Trophoblast cell (in vitro differentiated cells and primary cell): ENCODE data around the gene JAZF1.

Source experiments
- DNase-seq, 2 donors: peaks; one replicate each; pipeline ENCODE4 v3.0.0-alpha.2; 2016
- H2AFZ ChIP-seq: 2 replicates; pipeline ENCODE4 v1.6.1; 2013; ENCODE audit warnings: low read length, moderate library complexity, mild to moderate bottlenecking; ENCODE audit not compliant: insufficient read depth, poor library complexity
- H2AK5ac ChIP-seq: 2 replicates; pipeline ENCODE4 v1.6.1; 2013; ENCODE audit warnings: mild to moderate bottlenecking, low read length
- H2BK120ac ChIP-seq: 2 replicates; pipeline ENCODE4 v1.6.1; 2013; ENCODE audit warnings: low read length, mild to moderate bottlenecking, moderate library complexity; ENCODE audit not compliant: insufficient read depth, poor library complexity
- H2BK12ac ChIP-seq: 2 replicates; pipeline ENCODE4 v1.6.1; 2013; ENCODE audit warnings: mild to moderate bottlenecking, low read length, moderate library complexity
- H2BK5ac ChIP-seq: 2 replicates; pipeline ENCODE4 v1.6.1; 2013; ENCODE audit warnings: low read length, low read depth, moderate library complexity, mild to moderate bottlenecking; ENCODE audit not compliant: poor library complexity
- H3K14ac ChIP-seq: 2 replicates; pipeline ENCODE4 v1.6.1; 2013; ENCODE audit warnings: mild to moderate bottlenecking, low read length
- H3K18ac ChIP-seq: 2 replicates; pipeline ENCODE4 v1.6.1; 2013; ENCODE audit warnings: mild to moderate bottlenecking, low read length
- H3K23ac ChIP-seq: 2 replicates; pipeline ENCODE4 v1.6.1; 2013; ENCODE audit warnings: low read length
- H3K27ac ChIP-seq: 2 replicates; pipeline ENCODE4 v1.5.1; 2013; ENCODE audit warnings: low read depth, mild to moderate bottlenecking, inconsistent platforms, low read length, moderate library complexity
- H3K27me3 ChIP-seq: 2 replicates; pipeline ENCODE4 v1.6.1; 2013; ENCODE audit warnings: inconsistent platforms, mild to moderate bottlenecking, low read length, moderate library complexity; ENCODE audit not compliant: insufficient read depth
- H3K36me3 ChIP-seq, 2 experiments: 1 replicate in 1 of 2; 2 replicates in 1 of 2; pipeline ENCODE4 v1.6.1; 2013; ENCODE audit warnings: low read length in 2 of 2, mild to moderate bottlenecking in 2 of 2, moderate library complexity in 1 of 2; ENCODE audit not compliant: insufficient read depth in 2 of 2, control insufficient read depth in 1 of 2
- H3K4ac ChIP-seq: 2 replicates; pipeline ENCODE4 v1.6.1; 2013; ENCODE audit warnings: low read depth, mild to moderate bottlenecking, low read length, moderate library complexity
- H3K4me1 ChIP-seq, 2 experiments: 1 replicate in 1 of 2; 2 replicates in 1 of 2; pipeline ENCODE4 v1.6.1; 2013; ENCODE audit warnings: low read length in 2 of 2, mild to moderate bottlenecking in 2 of 2, moderate library complexity in 1 of 2; ENCODE audit not compliant: insufficient read depth in 2 of 2, control insufficient read depth in 1 of 2
- H3K4me2 ChIP-seq: 2 replicates; pipeline ENCODE4 v1.6.1; 2013; ENCODE audit warnings: inconsistent platforms, mild to moderate bottlenecking, low read length, moderate library complexity
- H3K4me3 ChIP-seq: 2 replicates; pipeline ENCODE4 v1.5.1; 2013; ENCODE audit warnings: mild to moderate bottlenecking, low read depth, low read length, inconsistent platforms
- H3K79me1 ChIP-seq: one replicate; pipeline ENCODE4 v1.6.1; 2013; ENCODE audit warnings: low read length
- H3K79me2 ChIP-seq: 2 replicates; pipeline ENCODE4 v1.6.1; 2013; ENCODE audit warnings: low read length, mild to moderate bottlenecking; ENCODE audit not compliant: control insufficient read depth, insufficient read depth, poor library complexity
- H3K9ac ChIP-seq: 2 replicates; pipeline ENCODE4 v1.6.1; 2013; ENCODE audit warnings: mild to moderate bottlenecking, low read length
- H3K9me3 ChIP-seq: 2 replicates; pipeline ENCODE4 v1.6.1; 2013; ENCODE audit warnings: low read depth, mild to moderate bottlenecking, control low read depth, inconsistent platforms, low read length; ENCODE audit not compliant: insufficient read depth
- H4K12ac ChIP-seq: 2 replicates; pipeline ENCODE4 v1.6.1; 2013; ENCODE audit warnings: low read depth, mild to moderate bottlenecking, low read length, moderate library complexity
- H4K8ac ChIP-seq: 2 replicates; pipeline ENCODE4 v1.6.1; 2013; ENCODE audit warnings: low read depth, mild to moderate bottlenecking, low read length, moderate library complexity
- H4K91ac ChIP-seq: one replicate; pipeline ENCODE4 v1.6.1; 2013; ENCODE audit warnings: low read depth, mild to moderate bottlenecking, low read length, moderate library complexity
- whole genome bisulfite sequencing: extraction: QIAGEN DNeasy Blood & Tissue Kit; methylation state at CpG from one replicate; pipeline ENCODE4 v1.1.7; 2013; ENCODE audit warnings: missing lambda C conversion rate; ENCODE audit not compliant: insufficient read length, insufficient coverage; ENCODE audit errors: extremely low coverage; 5-methylcytosine and 5-hydroxymethylcytosine counted together

Gene JAZF1

DNA sequence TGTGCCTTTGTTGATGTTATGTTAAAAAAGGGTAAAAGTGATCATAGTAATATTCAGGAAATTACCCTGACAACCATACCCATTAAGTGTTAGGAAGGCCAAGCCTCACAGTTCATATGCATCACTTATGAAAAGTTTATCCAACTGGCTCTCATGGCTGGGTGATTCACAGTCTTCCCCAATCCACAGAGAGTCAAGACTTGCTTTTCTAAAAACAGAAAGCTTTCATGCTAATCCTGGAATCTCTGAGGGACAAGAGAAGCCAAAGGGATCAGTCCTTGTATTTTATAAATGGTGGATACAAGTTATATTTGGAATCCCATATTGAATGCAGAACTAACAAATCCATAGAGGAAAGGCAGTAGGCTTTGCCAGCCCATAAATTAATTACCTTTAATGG lies 218.3 kb downstream of the JAZF1 start:
- Histone ChIP-seq H3K79me2 (no peaks in the 10 kb centered on the region), H3K4ac (no peak overlapping the region), H4K12ac (no peak overlapping the region), H2BK5ac (no peak overlapping the region), H3K79me1 (no peaks in the 10 kb centered on the region), H3K36me3 (no peaks in the 10 kb centered on the region), H3K23ac (no peak overlapping the region), H3K9ac (no peak overlapping the region), H3K27me3 (no peaks in the 10 kb centered on the region), H3K4me1 (no peaks in the 10 kb centered on the region), H2AFZ (no peak overlapping the region), H4K8ac (no peak overlapping the region), H4K91ac (no peak overlapping the region), H3K18ac (no peak overlapping the region), H2BK120ac (no peak overlapping the region), H3K4me3 (no peak overlapping the region), H3K27ac (no peak overlapping the region), H3K9me3 (no peaks in the 10 kb centered on the region), H3K14ac (no peak overlapping the region), H2AK5ac (no peak overlapping the region), H2BK12ac (no peak overlapping the region), H3K4me2 (no peak overlapping the region)
- no peak for DNase-seq

DNA sequence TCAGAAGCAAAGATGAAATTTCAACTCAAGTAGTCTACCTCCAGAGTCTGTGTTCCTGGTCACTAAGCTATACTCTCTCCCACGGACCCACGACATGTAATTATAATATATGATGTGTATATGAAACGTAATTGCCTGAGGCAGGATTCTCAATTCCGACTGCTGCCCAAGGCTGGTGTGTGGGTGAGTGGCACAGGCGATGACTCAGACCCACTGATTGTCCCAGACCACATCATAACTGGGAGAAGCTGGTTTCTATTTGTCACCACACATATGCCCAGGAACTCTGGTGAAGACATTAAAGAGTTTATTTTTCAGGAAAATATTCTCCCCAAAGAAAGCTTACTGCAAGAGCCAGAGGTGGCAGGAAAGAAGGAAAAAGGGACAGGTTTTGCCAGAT lies 219.3 kb downstream of the JAZF1 start:
- Histone ChIP-seq H4K91ac (no peak overlapping the region), H3K27me3 (no peaks in the 10 kb centered on the region), H3K4me1 (no peaks in the 10 kb centered on the region), H2BK5ac (no peak overlapping the region), H3K27ac (no peak overlapping the region), H2AK5ac (no peak overlapping the region), H3K23ac (no peak overlapping the region), H3K79me1 (no peaks in the 10 kb centered on the region), H4K12ac (no peak overlapping the region), H3K14ac (no peak overlapping the region), H3K9me3 (no peaks in the 10 kb centered on the region), H3K79me2 (no peaks in the 10 kb centered on the region), H3K36me3 (no peaks in the 10 kb centered on the region), H2AFZ (no peak overlapping the region), H4K8ac (no peak overlapping the region), H2BK120ac (no peak overlapping the region), H3K4ac (no peak overlapping the region), H2BK12ac (no peak overlapping the region), H3K4me3 (no peak overlapping the region), H3K18ac (no peak overlapping the region), H3K9ac (no peak overlapping the region), H3K4me2 (no peak overlapping the region)
- WGBS, result no CpG with 5 or more reads among the region's 5 CpGs
- DNase-seq, result peak in 1 of 2 donors; percentile 7

DNA sequence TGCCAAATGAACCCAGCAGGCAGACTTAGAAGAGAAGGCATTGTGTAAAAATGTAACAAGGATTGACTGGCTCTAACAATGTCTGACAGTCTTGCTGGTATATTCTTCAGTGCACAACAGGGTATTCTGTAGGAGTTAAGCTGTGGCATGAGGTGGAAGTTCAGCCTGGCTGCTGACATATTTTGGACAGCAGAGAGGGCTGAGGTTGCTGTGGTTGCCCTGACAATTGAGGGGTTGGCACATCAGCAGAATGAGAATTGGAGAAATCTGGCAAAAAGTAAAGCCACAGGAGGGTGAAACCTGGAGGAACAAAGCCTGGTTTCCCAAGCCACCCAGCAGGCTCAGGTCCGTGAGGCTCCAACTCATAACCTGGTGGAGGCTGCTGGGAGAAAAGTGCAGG lies 220.2 kb downstream of the JAZF1 start:
- no CpG with 5 or more reads among the region's 1 CpG for WGBS
- Histone ChIP-seq H3K36me3 (no peaks in the 10 kb centered on the region), H2BK12ac (no peak overlapping the region), H3K4me1 (no peaks in the 10 kb centered on the region), H3K14ac (no peak overlapping the region), H3K18ac (no peak overlapping the region), H3K79me1 (no peaks in the 10 kb centered on the region), H2BK120ac (no peak overlapping the region), H2BK5ac (no peak overlapping the region), H4K12ac (no peak overlapping the region), H4K91ac (no peak overlapping the region), H3K4me3 (no peak overlapping the region), H2AFZ (no peak overlapping the region), H3K23ac (no peak overlapping the region), H3K4ac (no peak overlapping the region), H3K27me3 (no peaks in the 10 kb centered on the region), H3K27ac (no peak overlapping the region), H3K9ac (no peak overlapping the region), H3K4me2 (no peak overlapping the region), H4K8ac (no peak overlapping the region), H3K9me3 (no peaks in the 10 kb centered on the region), H3K79me2 (no peaks in the 10 kb centered on the region), H2AK5ac (no peak overlapping the region)
- no peak for DNase-seq

DNA sequence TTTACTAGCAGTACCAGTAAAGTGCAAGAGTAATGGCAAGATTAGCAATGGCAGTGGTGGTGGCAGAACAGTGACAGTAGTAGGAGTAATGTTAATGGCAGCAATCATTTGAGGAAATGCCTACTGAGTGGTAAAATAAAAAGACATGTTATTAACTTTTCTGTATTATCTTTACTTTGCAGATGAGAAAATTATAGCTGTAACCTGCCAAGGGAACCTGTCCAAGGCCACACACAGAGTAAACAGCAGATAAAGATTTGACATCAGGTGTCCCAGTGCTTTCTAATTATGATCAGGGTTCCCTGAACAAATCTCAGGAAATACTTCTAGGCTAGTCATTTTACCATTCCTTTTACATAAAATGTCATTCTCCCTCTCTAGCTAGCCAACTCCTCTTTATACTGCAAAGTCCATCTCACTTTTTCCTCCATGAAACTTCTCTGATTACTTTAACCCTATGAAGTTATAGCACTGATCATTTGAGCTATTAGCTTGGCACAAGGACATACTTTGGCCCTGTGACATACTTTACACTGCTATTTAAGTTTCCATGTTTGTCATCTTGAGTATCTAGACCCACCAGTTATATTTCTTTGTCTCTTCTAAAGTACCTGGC lies 221.6 kb downstream of the JAZF1 start:
- Histone ChIP-seq H3K27me3 (no peaks in the 10 kb centered on the region), H3K4me1 (no peaks in the 10 kb centered on the region), H3K36me3 (no peaks in the 10 kb centered on the region), H3K4me2 (no peak overlapping the region), H2BK120ac (no peak overlapping the region), H2BK12ac (no peak overlapping the region), H3K79me2 (no peaks in the 10 kb centered on the region), H3K4ac (no peak overlapping the region), H2AK5ac (no peak overlapping the region), H2BK5ac (no peak overlapping the region), H3K14ac (no peak overlapping the region), H2AFZ (no peak overlapping the region), H3K9me3 (no peaks in the 10 kb centered on the region), H3K18ac (no peak overlapping the region), H3K4me3 (no peak overlapping the region), H3K23ac (no peak overlapping the region), H3K9ac (no peak overlapping the region), H3K27ac (no peak overlapping the region), H4K8ac (no peak overlapping the region), H4K12ac (no peak overlapping the region), H4K91ac (no peak overlapping the region), H3K79me1 (no peaks in the 10 kb centered on the region)
- DNase-seq, result no peak
